Middle frontal gyrus (tissue), 1 donor: Measurements from ENCODE around the gene ARHGAP4.

Experiments
- DNase-seq: peaks from one replicate; pipeline ENCODE4 v3.0.0-alpha.2; 2015; ENCODE audit warnings: low spot score; ENCODE audit errors: extremely low spot score

The ARHGAP4 gene

DNA sequence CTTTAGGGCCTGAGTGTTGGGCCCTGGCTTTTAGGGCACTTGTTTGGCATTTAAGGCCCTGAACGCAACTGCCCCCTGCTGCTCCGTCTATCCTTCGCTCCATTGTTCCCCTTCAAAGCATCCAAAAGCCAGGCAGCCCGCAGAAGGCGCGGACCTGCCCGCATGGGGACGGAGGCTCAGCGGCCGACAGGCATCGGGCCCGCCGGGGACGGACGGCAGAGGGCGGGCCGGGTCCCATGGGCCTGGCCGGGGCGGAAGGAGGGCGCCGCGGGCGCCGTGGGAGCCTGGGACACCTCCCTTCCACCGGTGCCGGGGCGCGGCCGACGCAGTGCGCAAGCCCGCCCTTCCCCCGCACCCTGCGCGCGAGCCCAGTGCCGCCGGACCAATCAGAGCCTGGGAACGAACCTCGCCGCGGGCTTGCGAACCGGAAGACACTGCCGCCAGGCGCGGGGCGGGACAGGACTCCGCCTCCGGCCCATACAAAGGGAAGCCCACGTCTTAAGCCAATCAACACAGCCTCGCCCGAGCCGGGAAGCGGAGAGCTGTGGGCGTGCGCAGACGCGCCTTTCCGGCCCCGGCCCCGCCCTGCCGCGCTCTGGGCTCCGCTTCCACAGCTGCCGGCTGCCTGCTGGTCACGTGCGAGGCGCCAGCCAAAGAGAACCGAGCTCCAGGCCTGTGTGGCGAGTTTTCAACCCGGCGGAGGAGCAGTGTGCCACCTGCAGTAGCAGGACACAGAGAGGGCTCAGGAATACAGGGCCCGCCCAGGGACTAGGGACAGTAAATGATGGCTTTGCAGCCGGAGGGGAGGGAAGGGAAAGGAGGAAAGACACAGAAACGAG lies 2.1 kb upstream of the ARHGAP4 start:
- peak; percentile 92 for DNase-seq

- no peak for DNase-seq
Measured at GRCh38 chrX:153927672-153927921, 1.5 kb upstream of the ARHGAP4 start.

- DNase-seq, result no peak
Measured at GRCh38 chrX:153926858-153927671, 1.0 kb upstream of the ARHGAP4 start.

DNA sequence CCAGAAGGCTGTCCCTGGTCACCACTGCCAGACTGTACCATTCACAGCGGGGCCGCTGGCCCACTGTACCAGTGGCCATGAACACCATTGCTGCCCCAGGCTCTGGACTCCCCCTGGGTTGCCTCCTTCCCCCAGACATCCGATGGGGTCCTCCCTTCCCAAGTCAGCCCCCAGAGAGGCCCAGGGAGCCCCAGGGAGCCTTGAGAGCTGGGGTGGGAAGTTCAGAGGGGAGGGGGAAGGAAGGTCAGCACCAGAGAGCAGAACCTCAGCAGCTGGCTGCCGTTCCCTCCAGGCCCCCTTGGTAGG lies 441 bp upstream of the ARHGAP4 start:
- no peak for DNase-seq

DNA sequence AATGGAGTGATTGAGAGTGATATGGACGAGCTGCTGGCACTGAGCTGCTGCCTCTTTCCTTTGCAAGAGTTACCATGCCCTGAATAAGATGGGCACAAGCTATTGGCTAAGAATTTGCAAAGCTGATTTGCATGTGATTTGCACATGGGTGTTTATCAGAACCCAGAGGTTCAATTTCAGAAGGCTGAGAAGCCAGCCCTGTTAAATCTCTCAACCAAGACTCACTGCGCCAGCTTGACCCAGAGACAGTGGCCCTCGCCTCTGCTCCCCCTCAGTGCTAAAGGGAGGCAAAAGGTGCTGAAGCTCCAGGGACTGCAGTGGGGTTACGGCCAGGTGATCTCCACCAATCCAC lies 701 bp downstream of the ARHGAP4 start:
- no peak for DNase-seq

DNA sequence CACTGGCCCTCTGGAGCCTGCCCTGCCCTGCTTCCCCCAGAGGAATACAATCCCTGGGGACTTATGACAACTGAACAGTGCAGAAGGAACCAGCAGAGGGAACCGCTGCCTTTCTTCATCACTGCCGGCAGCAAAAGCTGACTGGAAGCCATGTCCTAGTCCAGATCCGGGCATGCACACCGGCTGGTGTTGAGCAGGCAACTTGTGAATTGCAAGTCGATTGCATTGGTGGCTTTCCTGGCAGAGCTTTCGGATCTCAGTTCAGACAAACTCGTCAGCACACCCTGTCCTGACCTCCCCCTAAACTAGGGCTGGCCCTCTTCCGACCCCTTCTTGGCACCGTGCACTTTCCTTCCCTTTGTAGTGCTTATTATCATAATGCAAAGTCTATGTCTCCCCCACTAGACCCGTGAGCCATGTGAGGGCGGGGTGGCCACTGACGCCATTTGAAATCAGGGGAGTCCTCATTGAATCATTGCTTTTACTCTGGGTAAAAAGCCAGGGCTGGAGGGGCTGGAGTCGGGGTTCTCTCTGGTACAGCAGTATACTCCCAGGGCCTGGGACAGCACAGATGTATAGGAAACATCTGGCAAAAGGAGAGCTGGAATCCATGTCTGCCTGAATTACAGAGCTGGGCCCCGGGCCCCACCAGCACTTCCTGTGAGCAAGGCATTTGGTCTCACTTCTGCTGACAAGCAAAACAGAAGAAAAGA lies 1.8 kb downstream of the ARHGAP4 start:
- DNase-seq, result no peak

DNA sequence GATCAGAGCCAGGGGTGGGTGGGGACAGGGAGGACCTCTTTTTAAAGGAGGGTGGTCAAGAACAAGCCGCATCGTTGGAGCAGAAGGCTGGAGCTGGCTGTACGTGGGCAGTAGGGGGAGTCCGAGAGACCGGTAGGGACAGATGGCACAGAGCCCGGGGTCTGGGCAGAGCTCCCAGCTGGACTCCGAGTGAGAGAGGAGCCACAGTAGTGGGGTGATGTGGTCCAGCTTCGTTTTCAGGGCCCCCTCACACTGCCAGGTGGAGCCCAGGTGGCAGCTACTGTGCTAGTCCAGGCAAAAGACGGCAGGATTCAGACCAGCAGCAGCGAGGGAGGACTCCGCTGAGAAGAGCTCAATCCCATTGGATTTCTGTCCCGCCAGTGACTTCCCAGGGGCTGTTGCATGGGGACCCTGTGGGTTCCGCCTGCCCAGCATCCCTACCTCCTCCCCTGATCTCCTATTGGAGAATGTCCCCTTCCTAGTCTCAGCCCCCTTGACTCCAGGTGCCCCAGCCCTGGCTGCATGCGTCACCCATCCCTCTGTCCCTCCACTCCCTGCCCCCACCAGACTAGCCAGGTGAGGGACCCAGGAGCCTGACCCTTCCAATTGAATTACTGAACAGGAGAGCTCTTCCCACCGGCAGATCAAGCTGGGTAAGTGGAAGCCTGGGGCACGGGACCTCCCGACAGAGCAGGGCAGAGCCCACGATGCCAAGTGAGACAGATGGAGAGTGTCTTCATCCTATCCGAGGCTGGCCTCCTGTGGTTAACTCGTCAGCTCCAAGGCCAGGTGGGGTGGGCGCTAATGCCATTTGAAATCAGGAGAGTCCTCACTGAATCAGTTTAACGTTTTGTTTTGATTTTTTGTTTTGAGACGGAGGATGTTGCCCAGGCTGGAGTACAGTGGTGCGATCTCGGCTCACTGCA lies 2.9 kb downstream of the ARHGAP4 start:
- DNase-seq, result no peak

DNA sequence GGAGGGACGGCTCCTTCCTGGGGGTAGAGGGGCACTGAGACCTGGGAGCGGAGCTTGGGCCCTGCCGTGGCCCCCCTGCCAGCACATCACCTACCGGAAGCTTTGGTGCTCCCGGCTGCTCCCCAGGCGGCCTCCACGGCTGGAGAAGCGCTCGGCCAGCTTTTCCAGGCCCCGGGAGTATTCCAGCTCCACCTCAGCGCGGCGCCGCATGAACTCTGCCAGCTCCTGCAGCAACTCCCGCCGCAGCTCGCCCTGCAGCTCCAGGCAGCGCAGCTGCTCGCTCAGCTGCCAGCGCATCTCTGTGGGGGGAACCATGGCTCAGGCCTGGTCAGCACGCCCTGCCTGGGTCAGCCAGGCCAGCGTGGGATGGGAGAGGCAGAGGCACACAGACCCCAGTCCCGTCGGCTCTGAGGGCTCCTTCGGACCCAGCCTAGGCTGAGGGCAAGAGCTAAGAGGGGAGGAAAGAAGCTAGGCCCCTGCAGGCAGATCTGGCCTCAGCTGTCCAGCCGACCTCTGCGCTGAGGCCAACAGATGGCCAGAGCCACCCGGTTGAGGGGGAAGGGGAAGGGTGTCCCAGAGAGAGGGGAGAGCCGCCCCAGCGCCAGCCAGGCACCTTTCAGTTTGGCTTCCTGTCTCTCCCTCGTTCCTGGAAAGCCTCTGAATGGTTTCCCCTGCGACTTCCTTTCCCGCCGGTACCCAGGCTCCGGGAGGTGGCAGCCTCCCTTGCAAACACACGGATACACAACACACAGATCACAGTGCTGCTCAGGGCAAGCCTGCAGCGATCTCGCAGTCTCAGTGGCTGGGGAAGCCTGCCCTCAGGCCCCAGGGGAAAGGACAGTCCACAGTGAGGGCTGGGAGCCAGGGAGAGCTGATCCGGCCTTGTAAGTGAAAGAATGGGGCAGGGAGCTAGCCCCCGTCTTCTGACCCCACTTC lies 4.3 kb downstream of the ARHGAP4 start:
- DNase-seq, result no peak

GRCh38 chrX:153921070-153921469 lies 5.0 kb downstream of the ARHGAP4 start:
- DNase-seq, result no peak

GRCh38 chrX:153920546-153920945 lies 5.5 kb downstream of the ARHGAP4 start:
- no peak for DNase-seq

DNA sequence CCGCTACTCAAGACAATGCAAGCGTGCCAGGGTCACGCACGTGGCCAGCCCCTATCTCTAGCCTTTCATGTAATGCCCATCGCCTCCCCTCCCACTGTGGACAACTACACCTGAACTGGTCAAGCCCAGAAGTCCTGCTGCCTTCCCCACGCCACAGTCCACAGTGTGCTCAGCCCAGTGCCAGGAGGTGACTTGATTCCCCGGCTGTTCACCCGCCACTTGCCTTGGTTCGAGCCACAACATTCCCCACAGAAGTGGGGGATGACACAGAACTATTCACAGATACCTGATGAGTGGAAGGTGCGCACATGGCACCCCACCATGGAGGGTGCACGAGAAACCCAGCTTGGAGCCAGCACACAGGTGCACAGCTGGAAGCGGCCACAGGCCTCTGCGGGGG lies 6.8 kb downstream of the ARHGAP4 start:
- no peak for DNase-seq

GRCh38 chrX:153917869-153918268 lies 8.2 kb downstream of the ARHGAP4 start:
- DNase-seq, result no peak

GRCh38 chrX:153913701-153914100 lies 12.4 kb downstream of the ARHGAP4 start:
- DNase-seq, result no peak

GRCh38 chrX:153913211-153913610 lies 12.9 kb downstream of the ARHGAP4 start:
- no peak for DNase-seq

DNA sequence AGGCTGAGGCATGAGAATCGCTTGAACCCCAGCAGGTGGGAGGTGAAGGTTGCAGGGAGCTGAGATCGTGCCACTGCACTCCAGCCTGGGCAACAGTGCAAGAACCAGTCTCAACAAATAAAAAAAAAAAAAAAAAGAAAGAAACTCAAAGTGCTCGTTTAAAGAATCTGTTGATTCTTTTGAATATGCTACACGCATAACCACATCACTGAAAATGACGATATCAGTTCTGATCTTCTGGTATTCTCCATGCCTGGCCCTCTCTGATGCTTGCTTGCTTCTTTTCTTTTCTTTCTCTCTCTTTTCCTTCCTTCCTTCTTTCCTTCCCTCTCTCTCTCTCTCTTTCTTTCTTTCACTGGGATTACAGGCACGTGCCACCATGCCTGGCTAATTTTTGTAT lies 14.3 kb downstream of the ARHGAP4 start:
- no peak for DNase-seq

DNA sequence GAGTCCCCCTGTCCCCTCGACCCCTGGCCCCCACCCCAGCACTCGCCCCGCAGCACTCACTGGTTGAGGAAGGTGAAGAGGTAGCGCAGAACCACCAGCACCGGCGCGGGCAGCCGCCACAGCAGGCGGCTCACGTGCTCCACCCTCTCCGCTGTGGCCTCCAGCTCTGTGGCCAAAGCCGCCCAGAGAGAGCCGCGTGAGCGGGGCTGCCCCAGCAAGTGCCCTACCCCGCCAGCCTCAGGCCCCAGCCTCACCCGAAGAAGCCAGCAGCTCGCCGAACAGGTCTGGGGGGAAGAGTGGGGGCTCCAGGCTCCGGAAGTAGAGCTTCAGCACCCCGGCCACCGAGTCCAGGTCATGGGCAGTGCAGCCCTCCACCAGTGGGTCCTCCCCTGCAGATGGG lies 15.6 kb downstream of the ARHGAP4 start:
- no peak for DNase-seq

DNA sequence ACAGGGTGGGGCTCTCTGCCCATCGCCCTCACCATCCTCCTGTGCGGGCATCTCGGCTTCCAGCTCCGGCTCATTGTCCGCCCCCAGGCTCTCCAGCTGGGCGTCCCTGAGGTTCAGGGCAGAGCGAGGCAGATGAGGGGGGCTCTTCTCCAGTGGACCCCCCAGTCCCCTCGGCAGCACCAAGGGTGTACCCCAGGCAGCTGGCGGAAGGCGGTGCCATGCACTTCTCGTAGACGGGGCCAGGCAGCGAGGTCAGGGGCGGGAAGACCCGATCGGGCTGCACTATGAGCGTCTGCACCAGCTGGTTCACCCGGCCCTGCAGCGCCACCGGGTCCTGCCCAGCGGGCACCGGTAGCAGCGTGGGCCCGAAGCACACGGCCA lies 16.1 kb downstream of the ARHGAP4 start:
- DNase-seq, result no peak

DNA sequence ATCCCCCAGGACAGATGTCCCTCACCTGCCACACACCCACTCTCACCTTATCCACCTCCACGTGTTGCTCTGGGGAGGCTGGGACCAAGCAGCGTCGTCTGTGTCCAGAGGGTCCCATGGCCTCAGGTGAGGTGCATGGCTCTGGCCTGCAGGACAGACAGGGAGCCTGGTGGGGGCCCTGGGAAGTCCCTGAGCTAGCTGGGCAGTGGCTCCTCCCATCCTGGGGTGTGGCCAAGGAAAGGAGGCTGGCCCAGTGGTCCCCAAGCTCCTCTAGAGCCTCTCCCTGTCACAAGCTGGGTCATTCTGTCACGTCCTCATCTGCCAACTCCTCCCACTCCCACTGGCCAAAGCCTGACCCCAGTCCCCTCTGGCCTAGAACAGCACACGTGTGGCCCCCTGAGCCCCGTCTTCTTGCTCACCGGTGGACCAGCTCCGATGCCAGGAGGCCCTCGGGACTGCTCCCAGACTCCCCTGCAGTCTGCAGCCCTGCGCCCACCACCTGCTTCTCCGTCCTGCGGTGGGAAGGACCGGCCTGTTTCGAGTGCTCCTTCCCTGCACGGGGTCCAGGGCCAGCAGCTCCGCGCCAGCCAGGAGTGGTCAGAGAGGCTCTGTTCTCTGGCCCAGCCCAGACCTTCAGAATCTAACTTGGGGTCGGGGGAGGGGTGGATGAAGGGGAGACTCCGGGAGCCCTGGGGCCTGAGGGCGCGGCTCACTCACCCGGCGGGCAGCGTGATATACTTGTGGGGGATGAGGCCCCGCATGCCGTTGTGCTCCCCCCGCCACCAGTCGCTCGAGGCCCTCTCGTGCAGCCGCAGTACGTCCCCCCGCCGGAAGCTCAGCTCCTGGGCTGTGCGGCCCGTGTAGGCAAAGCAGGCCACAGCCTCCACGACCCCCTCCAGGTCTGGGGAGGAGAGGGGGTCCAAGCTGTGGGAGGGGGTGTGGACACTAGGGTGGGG lies 16.8 kb downstream of the ARHGAP4 start:
- no peak for DNase-seq

DNA sequence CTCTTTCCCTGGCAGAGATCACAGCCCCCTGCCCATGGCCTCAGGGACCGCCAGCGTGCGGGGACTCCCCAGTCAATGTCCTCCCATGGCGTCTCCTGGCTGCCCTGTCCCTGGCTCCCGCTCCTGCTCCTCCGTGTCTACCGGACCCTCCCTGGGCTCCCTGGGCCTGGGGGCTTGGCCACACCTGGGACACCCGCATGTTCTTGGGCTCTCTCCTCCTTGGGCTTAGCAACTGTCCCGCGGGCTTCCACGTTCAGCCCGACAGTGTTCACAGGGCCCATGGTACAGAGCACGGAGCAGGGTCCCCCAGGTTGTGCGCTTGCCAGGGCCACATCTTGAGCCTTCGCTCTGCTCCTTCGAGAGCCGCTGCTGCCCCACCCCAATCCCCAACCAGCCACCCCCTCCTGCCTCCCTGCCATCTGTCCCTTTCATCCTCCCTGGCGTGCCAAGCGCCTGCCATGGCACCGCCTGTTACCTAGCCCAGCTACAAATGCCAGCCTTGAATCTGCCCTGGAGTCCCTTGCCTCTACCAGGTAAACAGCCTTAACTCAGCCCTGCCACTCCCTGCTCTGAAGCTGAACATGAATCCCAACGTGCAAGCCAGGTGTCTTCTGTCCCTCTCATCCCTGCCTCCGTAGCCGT lies 17.7 kb downstream of the ARHGAP4 start:
- DNase-seq, result no peak
